Large intestine (tissue), 3 donors: ENCODE results near the gene SMIM41. TPM values are rescaled to one million over a fixed set of nuclear protein-coding genes. Genes with fewer than 3 reads are reported as not detected.
A peak's percentile ranks its signal among the peaks of the same experiment; 100 is the strongest.

Experiments used
- DNase-seq, 2 donors: peaks; one replicate each; pipeline versions ENCODE4 v3.0.0 to v3.0.0-alpha.2; 2013
- H3K27ac ChIP-seq: one replicate; pipeline ENCODE4 v1.5.1; 2013; ENCODE audit warnings: low read length
- H3K27me3 ChIP-seq: 2 replicates; pipeline ENCODE4 v1.6.1; 2013; ENCODE audit warnings: low read length; ENCODE audit not compliant: control insufficient read depth, insufficient read depth
- H3K36me3 ChIP-seq: 2 replicates; pipeline ENCODE4 v1.6.1; 2013; ENCODE audit warnings: low read length; ENCODE audit not compliant: control insufficient read depth, insufficient read depth
- H3K4me1 ChIP-seq: one replicate; pipeline ENCODE4 v1.6.1; 2013; ENCODE audit warnings: low read length; ENCODE audit not compliant: control insufficient read depth, insufficient read depth
- H3K4me3 ChIP-seq: one replicate; pipeline ENCODE4 v1.5.1; 2013; ENCODE audit warnings: low read length
- H3K9me3 ChIP-seq: one replicate; pipeline ENCODE4 v1.6.1; 2013; ENCODE audit warnings: mild to moderate bottlenecking, low read depth, low read length, moderate library complexity; ENCODE audit not compliant: control insufficient read depth
- WGBS: methylation state at CpG from one replicate; pipeline ENCODE4 v1.1.5; 2013; ENCODE audit warnings: low lambda C conversion rate; ENCODE audit not compliant: insufficient coverage; 5-methylcytosine and 5-hydroxymethylcytosine counted together
- polyA plus RNA-seq: library from polyadenylated mRNA; unstranded; fragments of 120-200 nt; gene quantifications from one replicate; pipeline ENCODE4 v1.2.1, GENCODE V29; 2013

SMIM41 gene
- polyA plus RNA-seq, 1 donor, result 0.88 TPM

DNA sequence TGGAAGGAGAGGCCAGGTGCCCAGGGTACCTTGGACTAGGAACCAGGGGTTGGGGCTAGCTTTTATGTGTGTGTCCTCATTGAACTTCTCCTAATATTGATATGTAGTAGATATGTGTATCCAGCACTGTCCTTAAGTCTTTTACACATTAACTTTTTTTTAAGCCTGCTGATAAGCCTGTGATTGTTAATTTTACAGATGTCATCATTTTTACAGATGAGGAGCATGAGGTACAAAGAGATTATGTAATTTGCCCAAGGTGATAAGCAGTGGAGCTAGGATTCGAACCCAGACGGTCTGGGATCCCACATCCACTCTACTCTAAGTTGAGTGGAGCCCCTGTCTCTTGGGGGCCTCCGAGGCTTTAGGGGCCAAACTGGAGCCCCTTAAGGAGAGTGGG, 38.5 kb upstream of the SMIM41 start:
- Histone ChIP-seq H3K9me3 (peaks cover 3% of the 10 kb centered on the region), H3K4me3 (no peak overlapping the region), H3K27ac (no peak overlapping the region), H3K27me3 (peaks cover 13% of the 10 kb centered on the region), H3K4me1 (peaks cover 31% of the 10 kb centered on the region), H3K36me3 (no peaks in the 10 kb centered on the region)
- no CpG with 5 or more reads among the region's 3 CpGs for WGBS
- DNase-seq, result no peak

DNA sequence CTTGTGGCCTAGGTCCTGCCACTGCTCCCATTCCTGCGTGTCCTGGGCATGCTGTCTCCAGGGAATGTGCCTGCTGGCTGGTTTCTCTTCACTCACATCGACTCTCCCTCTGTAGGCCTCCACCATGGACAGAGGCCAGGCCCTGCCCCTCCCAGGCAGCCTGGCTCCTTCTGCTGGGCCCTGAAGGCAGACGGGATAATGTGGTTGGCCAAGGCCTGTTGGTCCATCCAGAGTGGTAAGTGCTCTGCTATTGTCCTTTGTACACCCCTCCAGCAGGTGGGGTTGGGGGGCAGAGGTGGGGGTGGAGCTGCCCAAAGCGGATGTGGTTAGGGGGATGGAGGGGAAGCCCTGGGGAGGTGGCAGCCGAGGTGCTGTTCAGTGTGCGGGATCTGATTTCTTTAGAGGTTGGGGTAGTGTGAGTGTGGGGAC, 37.8 kb upstream of the SMIM41 start:
- Histone ChIP-seq H3K36me3 (no peaks in the 10 kb centered on the region), H3K9me3 (peaks cover 3% of the 10 kb centered on the region), H3K4me3 (no peak overlapping the region), H3K4me1 (peaks cover 28% of the 10 kb centered on the region), H3K27me3 (peaks cover 6% of the 10 kb centered on the region), H3K27ac (no peak overlapping the region)
- no CpG with 5 or more reads among the region's 6 CpGs for WGBS
- DNase-seq, result peak in 1 of 2 donors; percentile 46

DNA sequence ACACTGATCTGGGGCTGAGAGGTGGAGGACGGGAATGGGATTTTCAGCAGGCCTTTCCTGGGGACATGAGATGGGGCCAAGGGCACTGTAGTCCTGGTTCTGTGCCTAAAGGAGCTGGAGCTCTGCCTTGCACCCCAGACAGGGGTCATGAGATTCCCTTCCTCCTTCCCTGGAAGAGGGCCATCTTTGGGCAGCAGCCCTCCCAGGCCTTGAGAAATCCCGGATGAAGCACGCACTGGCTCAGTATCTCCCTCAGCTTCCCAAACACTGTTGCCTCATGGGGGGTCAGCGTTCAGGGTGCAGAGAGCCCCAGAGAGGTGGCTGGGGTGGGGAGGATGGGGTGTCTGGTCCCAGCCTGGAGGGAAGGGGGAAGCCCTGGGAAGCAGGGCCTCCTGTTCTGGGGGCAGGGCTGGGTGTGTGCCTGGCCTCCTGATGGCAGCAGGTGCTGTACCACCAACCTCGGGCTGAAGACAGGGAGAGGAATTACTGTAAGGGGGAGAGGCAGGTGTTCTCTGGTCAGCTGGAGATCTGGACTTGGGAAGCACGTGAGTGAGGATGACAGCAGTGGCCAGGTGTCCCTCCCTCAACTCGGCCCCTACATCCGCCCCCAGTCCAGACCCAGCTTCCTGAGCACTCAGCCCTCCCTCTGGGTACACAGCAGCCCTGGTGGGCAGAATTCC, 36.7 kb upstream of the SMIM41 start:
- WGBS, result no CpG with 5 or more reads among the region's 8 CpGs
- Histone ChIP-seq H3K4me1 (peaks cover 23% of the 10 kb centered on the region), H3K4me3 (no peak overlapping the region), H3K27me3 (no peaks in the 10 kb centered on the region), H3K9me3 (no peaks in the 10 kb centered on the region), H3K27ac (no peak overlapping the region), H3K36me3 (no peaks in the 10 kb centered on the region)
- DNase-seq, result no peak

DNA sequence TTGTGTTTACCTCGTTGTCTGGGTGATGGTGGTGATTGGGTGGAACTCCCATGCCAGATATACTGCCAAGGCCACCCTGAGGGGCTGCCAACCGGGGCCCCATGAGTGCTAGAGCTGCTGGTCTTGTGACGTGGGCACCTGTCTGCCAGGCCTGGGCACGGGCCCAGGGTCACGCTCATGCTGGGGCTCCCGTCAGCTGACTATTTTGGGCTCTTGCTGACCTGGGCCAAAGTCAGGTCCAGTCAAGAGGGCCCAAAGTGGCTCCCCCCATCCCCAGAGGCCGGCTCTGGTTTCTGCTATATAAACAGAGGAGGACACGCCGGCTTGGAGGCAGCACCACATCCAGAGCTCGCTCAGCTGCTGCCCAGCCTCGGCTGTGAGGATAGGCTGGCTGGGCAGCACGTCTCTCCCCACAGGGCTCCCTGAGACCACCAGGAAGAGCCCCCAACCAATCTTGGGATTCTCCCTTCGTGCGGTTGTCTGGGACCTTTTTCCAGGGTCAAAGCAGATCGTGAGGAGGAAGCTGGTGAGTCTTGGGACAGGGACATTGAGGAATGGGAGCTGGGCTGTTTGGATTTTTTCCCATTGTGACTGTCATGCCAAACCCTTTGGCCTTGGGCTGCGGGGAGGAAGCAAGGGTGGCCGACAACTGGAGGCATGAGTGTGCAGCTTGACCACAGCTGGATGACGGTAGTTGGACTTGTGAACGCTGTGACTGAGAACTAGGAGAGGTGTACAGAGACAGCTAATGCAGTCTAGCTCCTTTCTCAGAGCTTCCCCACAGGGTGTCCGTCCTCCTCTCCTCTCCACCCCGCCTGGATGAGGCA, 35.9 kb upstream of the SMIM41 start:
- peaks cover 23% of the 10 kb centered on the region for H3K4me1 ChIP-seq
- no CpG with 5 or more reads among the region's 21 CpGs for WGBS
- no peak overlapping the region for H3K4me3 ChIP-seq
- no peaks in the 10 kb centered on the region for H3K36me3 ChIP-seq
- no peak overlapping the region for H3K27ac ChIP-seq
- H3K9me3 ChIP-seq, result no peaks in the 10 kb centered on the region
- H3K27me3 ChIP-seq, result no peaks in the 10 kb centered on the region
- DNase-seq, result no peak

DNA sequence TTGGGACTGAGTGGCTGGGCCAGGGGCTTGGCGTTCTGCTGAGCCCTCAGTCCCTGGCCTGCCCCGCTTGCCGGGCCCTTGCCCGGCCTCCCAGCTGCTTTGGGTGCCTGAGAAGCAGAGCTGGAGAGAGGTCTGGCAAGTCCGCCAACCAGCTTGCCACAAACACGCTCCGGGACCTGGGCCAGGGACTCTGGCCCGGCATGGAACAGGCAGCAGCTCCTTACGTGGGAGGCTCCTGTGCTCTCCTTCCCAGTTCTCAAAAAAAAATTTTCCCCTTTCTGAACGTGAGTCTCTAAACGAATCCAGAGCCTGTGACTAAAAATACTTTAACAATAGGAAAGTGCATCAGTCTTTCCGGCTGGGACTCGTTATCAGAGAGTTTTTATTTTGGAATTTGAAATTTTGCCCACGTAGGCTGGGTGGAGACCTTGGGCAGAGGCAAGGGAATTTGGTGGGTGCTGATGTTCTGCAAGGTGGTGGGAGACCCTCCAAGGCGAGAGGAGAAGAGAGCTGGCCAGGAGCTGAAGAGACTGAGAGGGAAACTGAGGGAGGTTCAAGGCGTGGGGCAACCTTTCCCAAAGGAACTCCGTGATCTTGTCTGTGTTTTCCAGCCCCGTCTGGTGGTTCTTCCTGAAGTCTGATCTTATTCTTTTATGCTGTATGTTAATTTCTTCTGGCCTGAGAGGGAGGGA, 35.1 kb upstream of the SMIM41 start:
- no peaks in the 10 kb centered on the region for H3K9me3 ChIP-seq
- peaks cover 23% of the 10 kb centered on the region for H3K4me1 ChIP-seq
- H3K27me3 ChIP-seq, result peaks cover 7% of the 10 kb centered on the region
- no peak for DNase-seq
- WGBS, result no CpG with 5 or more reads among the region's 18 CpGs
- H3K27ac ChIP-seq, result no peak overlapping the region
- no peaks in the 10 kb centered on the region for H3K36me3 ChIP-seq
- no peak overlapping the region for H3K4me3 ChIP-seq

DNA sequence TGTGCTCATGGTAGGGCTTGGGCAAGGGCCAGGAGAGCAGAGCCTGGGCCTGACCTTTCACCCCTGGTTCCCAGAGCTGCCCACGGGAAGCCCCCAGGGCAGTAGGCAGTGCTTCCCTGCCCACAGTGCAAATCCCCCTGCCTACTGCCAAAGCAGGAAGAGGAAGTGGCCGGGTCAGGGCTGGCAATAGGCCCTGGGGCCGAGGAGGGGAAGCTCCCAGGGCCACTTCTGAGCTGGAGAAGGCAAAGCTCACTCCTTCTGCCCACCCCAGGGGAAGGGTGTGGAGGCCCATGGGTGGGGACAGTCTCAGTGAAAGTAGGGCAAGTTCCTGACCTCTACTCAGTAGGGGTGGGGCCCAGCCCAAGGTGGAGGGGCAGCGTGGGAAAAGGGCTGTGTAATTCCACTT, 33.7 kb upstream of the SMIM41 start:
- no CpG with 5 or more reads among the region's 4 CpGs for WGBS
- Histone ChIP-seq H3K4me3 (no peak overlapping the region), H3K36me3 (no peaks in the 10 kb centered on the region), H3K27ac (no peak overlapping the region), H3K27me3 (peaks cover 7% of the 10 kb centered on the region), H3K9me3 (no peaks in the 10 kb centered on the region), H3K4me1 (peaks cover 25% of the 10 kb centered on the region)
- peak in 1 of 2 donors; percentile 77 for DNase-seq

DNA sequence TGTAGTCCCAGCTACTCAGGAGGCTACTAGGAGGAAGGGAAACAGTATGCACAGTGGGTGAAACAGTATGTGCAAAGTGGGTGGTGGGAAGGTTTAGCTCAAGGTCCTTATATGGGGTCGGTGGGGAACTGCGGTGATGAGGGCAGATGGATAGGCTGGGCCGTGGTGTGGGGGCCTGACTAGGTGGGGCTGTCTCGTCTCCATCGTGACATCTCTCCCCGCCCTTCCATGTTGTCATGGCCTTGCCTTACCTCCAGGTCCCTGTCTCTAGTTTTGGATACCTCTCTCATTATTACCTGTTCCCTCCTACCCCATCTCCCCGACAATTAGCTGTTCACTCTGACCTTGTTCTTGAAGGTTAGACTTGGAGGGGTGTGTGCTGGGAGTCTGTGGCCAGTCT, 32.6 kb upstream of the SMIM41 start:
- no peaks in the 10 kb centered on the region for H3K9me3 ChIP-seq
- no peaks in the 10 kb centered on the region for H3K36me3 ChIP-seq
- WGBS, result no CpG with 5 or more reads among the region's 7 CpGs
- H3K4me3 ChIP-seq, result no peak overlapping the region
- H3K27ac ChIP-seq, result no peak overlapping the region
- H3K4me1 ChIP-seq, result peaks cover 24% of the 10 kb centered on the region
- DNase-seq, result no peak
- H3K27me3 ChIP-seq, result peaks cover 9% of the 10 kb centered on the region

DNA sequence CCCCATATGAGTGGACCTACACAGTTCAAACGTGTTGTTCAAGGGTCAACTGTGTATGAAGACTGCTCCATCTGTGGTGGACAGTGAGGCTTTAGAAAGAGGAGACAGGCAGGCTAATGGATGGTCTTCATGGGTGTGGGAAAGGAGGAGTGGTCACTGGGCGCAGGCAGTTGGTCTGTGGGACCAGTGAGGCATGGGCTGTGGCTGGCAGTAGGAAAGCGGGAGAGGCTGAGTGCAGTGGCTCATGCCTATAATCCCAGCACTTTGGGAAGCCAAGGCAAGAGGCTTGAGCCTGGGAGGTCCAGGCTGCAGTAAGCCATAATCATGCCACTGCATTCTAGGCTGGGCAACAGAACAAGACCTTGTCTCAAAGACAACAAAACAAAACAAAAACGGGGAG, 30.2 kb upstream of the SMIM41 start:
- Histone ChIP-seq H3K4me1 (peaks cover 26% of the 10 kb centered on the region), H3K9me3 (no peaks in the 10 kb centered on the region), H3K4me3 (no peak overlapping the region), H3K27me3 (peaks cover 9% of the 10 kb centered on the region), H3K27ac (no peak overlapping the region), H3K36me3 (no peaks in the 10 kb centered on the region)
- 43% methylated on average over 1 of the region's 4 CpGs for WGBS
- no peak for DNase-seq

DNA sequence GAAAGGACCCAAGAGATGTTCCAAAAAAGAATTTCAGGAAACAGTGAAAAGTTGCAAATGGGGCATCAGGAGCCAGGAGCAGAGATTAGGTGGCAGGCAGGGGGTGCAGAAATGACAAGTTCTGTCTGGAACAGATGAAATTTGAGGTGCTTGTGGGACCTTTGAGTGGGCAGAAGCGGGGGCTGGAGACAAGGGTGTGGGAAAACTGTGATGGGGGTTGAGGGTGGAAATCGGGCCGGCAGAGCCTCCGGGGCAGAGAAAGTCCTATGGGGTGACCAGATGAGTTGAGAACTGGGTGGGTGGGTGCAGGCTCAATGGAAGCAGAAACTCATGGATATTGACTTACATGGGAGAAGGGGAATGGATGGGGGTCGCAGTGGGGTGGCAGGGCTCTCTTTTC, 29.8 kb upstream of the SMIM41 start:
- peaks cover 26% of the 10 kb centered on the region for H3K4me1 ChIP-seq
- peaks cover 2% of the 10 kb centered on the region for H3K36me3 ChIP-seq
- WGBS, result 100% methylated on average over 1 of the region's 5 CpGs
- no peaks in the 10 kb centered on the region for H3K9me3 ChIP-seq
- H3K27me3 ChIP-seq, result peaks cover 9% of the 10 kb centered on the region
- no peak overlapping the region for H3K4me3 ChIP-seq
- no peak for DNase-seq
- H3K27ac ChIP-seq, result no peak overlapping the region

DNA sequence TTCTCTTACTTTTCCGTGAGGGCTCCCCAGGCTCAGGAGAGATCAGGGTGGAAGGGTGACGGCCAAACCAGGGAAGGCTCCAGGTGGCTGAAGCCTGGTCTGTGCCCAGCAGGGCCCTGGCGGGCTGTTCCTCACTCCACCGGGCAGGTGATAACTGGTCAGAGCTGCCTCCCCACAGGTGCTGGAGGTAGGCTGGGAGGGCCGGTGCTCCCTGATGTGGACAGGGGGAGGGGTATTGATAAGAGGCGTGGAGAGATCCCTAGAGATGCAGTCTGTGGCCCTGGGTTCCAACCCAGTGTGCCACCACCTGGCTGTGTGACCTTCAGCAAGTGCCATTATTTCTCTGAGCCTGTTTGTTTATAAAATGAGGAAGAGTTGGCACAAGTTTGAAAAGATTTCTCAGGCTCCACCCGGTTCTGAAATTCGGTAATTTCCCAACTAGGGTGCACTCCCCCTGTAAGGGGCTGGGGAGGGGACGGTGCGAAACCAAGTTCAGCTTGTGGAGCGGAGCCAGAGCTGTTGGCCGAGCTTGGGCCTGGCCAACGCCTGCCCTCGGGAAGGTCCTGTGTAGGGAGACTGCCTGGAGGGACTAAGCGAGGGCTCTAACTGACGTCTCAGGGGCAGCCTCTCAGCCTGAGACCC, 29.3 kb upstream of the SMIM41 start:
- Histone ChIP-seq H3K27ac (peak overlapping the region; percentile 56), H3K9me3 (no peaks in the 10 kb centered on the region), H3K4me1 (peaks cover 26% of the 10 kb centered on the region), H3K36me3 (peaks cover 6% of the 10 kb centered on the region), H3K27me3 (peaks cover 9% of the 10 kb centered on the region), H3K4me3 (peak overlapping the region; percentile 59)
- DNase-seq, result no peak
- WGBS, result 100% methylated on average over 1 of the region's 16 CpGs
